Activated effector memory CD4-positive, alpha-beta T cell treated with anti-CD3 and anti-CD28 coated beads, Interleukin-2, amount 50 U/mL, for 16 hours (primary cell): ENCODE data around the gene FGF5.
A peak's percentile ranks its signal among the peaks of the same experiment; 100 is the strongest.
"Not testable (repeated sequence)": the region's sequence is repeated elsewhere in the genome, so short reads cannot be mapped to it uniquely, and the experiment has no call there.

Experiments used
- DNase-seq: peaks from one replicate; pipeline ENCODE4 v3.0.0-alpha.2; 2020

FGF5 gene, protein sequence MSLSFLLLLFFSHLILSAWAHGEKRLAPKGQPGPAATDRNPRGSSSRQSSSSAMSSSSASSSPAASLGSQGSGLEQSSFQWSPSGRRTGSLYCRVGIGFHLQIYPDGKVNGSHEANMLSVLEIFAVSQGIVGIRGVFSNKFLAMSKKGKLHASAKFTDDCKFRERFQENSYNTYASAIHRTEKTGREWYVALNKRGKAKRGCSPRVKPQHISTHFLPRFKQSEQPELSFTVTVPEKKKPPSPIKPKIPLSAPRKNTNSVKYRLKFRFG

DNA sequence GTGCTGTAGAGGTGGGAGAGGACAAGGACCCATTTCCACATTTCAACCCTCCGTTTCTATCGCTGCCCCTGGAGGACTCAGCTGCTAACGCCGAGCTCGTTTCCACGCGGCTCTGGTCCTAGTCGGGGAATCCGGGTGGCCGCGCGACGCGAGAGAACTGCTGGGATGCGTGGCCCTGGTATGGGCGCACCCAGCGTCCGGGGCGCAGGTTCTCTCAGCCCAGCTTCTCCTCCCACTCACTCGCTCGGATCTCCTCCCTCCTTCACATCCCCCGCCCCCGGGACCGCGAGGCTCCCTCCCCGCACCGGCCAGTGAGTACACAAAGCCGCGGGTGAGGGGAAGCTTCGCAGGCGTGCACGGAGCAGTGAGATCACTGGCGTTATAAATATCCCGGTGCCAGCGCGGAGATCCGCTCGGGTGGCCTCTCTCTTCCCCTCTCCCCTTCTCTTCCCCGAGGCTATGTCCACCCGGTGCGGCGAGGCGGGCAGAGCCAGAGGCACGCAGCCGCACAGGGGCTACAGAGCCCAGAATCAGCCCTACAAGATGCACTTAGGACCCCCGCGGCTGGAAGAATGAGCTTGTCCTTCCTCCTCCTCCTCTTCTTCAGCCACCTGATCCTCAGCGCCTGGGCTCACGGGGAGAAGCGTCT lies at the start of gene FGF5:
TSS of gene FGF5 (plus strand) at position 412 of the 649 bp plus-strand sequence. CDS start at position 573, 161 bp downstream.
- peak; percentile 63 for DNase-seq

DNA sequence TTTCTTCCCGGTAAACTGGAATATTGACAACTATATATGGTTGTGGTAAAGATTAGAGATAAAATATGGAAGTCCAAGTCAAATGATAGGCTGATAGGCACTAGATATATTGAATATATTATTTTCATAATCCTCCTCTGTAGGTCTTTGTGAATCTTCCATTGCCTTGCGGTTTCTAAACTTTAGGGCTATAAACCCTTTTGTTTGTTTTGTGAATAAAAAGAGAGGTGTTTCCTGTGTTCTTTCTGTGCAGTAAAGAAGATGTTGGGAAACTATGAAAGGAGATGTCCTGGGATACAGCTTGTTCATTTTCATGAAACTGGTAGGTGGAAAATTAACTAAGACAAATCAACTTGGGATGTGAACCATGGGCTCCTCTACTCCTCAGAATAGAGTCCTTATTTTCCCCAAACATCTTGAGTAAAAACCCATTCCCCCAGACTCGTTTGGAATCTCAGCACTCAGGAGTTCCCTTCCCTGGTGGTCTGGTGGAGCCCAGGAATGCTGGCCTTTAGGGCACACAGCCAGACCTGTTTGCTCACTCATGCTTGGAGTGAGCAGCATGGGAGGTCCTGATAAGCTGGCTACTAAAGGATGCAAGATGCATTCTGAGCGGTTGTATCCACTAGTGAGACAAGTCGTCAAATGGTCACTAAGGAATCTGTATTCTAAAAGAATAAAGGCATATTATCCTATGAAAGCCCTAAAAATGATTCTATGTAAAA lies 47.0 kb upstream of the FGF5 start:
- DNase-seq = no peak

DNA sequence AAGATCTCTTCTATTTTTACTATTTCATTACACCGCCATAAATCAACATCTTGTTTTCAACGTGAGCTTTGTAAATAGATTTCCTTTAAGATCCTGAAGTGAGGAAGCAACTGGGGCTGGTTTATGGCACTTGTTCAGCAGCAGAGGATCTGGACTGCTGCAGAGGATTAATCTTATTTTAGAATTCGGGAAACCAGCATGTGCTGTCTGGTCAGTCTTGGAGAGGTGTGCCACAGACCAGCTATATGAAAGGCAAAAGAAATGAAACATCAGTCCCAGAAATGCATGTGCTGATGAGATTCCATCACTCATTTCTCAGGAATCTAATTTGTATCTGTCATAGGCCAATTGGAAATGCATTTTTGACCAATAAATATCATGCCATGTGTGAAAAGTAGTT lies 45.8 kb upstream of the FGF5 start:
- DNase-seq = no peak

DNA sequence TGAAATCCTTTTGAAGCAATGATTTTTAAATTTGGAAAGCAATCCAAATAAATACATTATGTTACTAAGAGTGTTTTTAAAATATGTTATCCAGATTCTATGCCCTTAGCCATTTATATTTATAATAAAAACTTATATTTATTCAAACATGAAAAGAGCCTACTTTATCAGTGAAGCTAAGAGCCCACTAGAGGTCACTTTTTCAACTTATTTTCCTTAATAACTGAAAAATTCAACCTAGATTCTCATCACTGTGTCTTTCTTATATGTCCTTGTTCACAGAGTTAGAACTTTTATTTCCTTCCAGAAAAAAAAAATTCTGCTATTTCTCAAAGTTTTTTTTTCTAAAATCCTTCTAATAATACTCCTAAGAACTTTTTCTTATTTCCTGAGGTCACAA lies 45.3 kb upstream of the FGF5 start:
- DNase-seq = no peak

DNA sequence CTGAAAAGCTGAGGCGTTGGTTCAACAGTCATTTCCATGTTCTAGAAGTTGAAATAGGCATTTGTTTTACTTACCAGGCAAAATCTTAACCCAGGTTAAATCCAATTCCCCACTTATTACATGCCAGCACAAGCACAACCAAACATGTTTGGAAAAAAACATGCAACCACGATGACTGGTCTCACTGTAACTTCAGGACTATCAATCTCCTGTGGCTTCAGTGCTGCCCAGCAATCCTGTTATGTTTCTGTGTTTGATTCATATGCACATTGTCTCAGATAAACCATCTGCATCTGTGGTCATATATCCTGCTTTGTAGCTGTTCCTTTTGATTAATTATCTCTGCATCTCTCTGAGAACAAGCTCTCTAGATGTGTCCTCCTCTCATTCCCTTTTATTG lies 40.9 kb upstream of the FGF5 start:
- no peak for DNase-seq

DNA sequence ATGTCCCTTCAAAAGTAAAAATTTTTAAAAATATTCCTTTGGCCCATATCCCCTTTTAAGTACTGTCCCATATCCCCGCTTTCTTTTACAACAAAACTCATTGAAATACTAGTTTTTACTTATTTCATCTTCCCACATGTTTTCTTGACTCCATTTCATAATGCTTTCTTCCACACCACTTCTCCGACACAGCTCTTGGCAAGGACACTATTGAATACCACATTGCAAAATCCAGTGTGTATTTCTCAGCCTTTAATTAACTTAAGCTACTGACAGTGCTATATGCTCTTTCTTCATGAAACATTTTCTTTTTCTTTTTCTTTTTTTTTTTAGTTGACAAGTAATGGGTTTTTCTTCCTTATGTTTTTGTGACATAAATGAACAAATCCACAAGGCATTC lies 40.4 kb upstream of the FGF5 start:
- no peak for DNase-seq

DNA sequence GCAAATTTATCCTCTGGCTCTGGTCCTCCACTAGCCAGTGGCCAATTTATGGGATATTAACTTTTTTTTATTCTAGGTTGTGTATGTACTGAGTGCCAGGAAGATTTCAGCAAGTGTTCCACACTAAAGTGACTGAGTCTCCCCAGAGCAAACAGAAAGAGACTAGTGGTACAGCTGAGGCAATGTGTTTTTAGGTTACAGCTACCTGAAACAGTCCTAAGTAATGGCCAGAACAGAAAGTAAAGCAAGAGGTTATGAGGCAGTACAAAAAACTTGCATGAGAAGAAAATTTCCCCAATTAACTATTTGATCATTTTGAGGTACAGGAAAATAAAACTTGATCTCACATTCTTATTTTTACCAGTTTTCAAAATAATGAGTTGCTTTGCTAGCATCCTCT lies 38.0 kb upstream of the FGF5 start:
- no peak for DNase-seq

DNA sequence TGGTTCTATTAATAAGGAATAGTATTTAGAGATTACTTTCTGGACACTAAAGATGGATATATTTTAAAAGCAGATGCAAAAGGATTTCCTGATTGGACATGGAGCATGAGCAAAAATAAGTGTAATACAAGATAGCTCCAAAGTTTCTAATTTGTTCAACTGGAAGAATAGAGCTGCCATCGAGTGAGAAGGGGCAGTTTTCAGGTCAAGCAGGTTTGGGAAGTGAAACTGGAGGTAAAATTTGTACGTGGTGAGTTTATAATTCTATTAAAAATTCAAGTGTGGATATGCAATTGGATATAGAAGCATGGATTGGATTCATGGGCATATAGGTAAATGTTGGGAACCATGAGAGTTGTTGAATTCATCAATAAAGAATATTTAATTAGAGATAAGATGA lies 37.3 kb upstream of the FGF5 start:
- no peak for DNase-seq

DNA sequence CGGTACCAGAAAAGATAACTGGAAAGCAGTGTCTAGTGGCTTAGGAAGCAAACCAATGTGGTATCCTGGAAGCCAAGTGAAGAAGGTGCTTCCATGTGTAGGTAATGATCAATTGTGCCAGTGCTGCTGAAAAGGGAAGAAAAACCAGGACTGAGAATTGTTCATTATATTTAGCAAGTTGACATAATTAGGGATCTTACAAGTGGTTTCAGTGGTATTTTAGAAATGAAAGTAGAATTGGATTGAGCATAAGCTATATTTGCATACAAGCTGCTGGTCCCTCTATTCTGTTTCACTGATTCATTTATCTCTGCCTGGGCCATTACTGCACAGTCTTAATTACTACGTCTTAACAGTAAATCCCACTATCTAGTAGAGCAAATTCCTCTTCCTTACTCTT lies 36.9 kb upstream of the FGF5 start:
- no peak for DNase-seq

DNA sequence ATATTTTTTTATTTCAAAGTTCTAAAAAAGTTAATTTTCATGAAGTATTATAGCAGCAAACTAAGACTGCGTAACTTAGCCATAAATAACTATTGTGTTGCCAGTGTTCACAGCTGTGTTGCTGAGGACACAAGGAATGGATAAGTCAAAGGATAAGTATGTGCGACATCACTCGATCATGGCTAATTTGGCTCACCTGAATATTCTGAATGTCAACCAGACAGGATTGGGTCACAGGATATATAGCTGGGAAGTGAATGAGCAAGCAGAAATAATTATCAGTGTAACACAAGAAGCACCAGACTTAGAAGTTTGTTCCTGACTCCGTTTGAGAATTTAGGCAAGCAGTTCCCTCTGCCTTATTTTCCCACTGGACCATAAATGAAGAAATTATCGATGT lies 35.3 kb upstream of the FGF5 start:
- no peak for DNase-seq

DNA sequence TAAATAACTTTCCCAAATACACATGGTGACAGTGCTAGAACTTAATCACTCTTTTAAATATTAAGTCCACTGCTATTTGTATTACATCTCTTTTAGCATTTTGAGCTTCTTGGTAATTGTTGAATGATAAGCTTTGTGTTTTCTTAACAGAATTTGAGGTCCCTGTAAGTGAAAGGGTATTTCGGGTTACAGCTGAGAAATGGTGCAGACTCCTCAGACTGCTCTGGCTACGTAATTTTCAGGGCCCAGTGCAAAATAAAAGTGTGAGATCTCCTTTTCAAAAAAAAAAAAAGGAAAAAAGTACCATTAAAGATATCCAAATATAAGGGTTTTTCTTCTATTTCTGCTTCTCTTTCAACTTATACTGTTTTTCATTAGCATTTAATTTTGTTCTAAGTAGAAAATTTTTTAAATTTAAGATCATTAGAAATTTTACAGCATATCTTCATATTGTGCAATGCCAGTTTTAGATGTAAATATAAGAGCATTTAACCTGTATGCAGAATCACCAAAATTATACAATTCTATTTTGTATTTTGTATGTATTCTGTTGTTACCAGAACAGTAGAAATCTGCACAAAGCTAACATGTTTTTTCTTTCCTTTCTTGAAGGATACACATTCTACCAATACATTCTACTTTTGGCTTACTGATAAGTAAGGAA lies 33.6 kb upstream of the FGF5 start:
- DNase-seq = no peak

DNA sequence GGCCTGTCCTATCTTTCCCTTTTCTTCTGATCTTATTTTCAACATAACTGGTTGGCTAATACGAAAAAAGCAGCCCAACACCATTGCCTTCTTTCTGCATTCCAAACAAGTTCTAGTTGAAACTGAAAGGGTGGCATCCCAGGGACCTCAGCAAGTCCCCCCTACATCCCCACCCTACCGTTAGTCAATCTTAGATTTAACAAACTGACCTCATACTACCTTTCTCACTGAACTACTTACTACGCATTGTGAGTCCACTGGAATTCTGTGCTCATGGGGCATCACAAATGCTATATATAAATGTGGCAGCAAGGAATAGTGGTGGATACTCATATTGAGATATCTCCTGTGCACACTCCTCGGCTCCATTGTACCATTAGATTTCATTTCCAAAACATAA lies 33.1 kb upstream of the FGF5 start:
- DNase-seq = no peak

DNA sequence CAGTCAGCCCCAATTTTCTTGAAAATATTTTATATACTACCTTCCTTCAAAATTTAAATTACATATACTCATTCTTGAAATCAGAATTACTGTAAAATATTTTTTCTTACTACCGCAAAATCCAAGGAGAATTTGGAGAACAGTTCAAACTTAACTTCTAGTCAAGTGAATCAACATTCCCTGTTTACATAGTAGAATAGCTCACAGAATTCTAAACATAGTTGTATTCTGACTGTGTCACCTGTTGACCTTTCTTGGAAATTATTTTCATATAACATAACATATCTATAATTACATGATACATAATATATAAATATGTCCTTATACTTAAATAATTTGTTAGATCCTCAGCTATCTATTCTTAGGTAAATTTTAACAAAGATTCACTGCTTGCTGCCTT lies 31.0 kb upstream of the FGF5 start:
- no peak for DNase-seq

DNA sequence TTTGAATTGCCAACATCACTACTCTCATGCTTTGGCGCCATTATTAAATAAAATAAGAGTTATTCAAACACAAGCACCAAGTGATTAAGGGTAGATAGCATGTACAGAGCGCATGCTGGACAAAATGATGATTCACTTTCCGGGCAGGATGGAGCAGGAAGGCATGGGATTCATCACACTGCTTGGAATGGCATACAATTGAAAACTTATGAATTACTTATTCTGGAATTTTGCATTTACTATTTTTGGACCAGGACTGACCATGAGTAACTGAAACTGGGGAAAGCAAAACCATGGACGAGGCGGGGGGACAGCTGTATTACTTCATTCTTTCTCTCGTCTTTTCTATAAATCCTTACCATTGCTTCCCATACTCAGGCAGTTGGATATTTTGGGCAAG lies 28.5 kb upstream of the FGF5 start:
- DNase-seq = no peak

DNA sequence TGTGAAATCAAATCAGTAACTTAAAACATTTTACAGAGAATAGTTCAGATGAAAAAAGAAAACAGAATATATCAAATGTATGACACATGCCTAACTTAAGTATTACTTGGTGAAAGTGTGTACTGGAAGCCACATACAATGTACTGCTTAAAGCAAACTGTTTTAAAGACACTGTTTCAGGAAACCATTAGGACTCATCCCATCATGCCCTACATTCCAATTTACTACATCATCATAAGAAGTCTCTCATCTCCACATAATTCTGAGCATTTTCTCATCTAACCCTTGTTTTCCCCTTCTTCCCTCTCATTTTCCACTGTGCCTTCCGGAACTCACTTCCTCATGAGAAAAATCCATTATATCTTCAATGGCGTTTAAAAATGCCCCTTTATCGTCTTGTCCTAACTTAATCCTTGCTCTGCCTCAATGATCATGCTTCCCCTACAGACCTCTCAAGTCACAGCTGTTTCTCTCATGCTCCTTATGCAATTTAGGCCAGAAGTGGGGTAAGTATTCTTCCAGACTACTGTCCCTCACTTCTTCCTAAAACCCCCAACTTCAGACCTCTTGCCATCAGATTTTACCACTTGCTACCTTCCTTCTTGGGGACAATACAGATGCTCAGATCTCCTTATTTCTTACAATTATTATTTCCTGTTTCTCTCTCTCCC lies 26.8 kb upstream of the FGF5 start:
- no peak for DNase-seq

DNA sequence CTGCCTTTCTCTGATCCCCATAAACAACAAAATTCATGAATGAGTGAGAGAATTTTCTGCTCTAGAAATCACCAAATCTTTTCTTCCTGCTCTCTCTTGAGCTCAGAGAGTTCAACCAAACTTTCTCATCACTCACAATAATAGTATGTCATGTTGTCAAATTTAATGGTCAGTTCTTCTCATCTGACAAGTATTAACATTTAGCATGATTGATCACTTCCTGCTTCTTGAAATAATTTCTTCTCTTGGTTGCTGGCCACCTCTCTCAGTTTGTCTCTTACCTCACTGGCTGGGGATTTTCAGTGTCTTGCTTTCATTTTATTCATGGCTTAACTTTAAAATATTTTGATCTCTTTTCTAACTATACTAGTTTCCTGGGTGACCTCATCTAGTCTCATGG lies 25.5 kb upstream of the FGF5 start:
- no peak for DNase-seq

DNA sequence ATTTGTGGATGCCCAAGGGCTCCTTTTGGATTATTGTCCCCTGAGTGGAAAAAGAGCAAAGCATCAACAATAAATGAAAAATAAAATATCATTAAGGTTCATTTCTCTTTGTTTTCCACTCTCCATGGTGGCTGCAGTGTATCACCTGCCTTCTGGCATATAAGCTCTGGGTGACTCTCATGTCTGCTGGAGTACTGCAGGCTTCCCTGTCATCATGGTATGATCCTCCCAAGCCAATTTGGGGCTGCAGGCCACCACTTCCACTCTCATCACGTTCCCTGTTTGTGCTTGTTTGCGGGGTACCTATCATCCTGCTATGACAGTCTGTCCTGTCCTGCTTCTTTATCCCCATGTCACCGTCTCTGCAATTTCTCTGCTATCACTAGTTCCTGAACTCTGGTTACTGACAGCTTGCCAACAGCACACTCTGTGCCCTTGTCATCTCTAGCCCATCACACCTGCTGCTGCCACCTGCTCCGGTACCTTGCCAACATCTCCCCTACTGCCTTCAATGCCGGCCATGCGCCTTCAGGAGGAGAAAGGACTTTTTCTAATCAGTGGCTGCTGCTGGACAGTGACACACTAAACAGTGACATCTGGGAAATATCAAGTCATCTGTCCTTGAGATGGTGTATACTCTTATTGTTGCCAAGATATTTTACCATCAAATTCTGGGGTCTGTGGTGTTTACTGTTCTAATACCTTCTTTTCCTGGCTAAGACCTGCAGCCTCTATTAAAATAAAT lies 23.0 kb upstream of the FGF5 start:
- DNase-seq = no peak

DNA sequence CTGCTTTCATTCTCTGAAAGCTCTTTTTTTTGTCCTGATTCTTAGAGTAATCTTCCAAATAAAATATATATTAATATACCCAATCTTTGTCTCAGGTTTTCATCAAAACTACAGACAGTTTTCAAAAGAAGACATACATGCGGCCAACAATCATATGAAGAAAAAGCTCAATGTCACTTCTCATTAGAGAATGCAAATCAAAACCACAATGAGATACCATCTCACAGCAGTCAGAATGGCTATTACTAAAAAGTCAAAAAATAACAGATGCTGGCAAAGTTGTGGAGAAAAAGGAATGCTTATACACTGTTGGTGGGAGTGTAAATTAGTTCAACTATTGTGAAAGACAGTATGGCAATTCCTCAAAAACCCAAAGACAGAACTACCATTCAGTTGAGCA lies 19.0 kb upstream of the FGF5 start:
- not testable (repeated sequence) for DNase-seq

DNA sequence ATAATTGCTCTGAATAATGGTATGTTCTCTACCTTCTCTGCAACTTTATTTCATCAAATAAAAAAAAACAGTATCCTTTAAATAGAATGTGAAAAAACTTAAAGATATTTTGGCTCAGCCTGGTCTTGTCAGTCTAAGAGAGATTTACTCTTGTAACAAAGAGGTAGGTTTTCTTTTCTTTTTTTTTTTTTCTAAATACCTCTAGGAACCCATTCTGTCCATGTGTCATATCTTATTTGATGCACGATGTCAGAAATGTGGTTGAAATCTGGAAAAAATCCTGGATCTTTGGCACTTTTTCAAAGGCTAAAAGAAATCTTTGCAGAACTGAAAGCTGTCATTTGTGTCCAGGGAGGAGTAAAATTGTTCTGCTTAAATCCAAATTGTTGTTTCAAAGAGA lies 17.3 kb upstream of the FGF5 start:
- DNase-seq = no peak

DNA sequence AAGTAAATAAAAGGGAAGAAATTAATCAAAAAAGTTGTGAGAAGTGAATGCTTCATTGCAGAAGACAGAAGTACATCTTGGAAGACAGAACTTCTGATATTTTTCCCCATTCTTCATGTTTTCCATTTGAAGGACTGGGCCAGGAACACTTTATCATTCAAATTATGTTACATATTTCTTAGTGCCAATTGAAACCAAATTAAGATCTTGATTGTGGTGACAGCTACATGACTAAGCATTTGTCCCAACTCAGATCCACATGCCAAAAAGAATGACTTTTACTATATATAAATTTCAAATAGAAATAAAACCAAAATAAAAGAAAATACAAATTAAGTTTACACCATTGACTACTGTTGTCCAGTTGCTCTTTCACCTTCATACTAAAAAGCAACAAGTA lies 14.0 kb upstream of the FGF5 start:
- no peak for DNase-seq

DNA sequence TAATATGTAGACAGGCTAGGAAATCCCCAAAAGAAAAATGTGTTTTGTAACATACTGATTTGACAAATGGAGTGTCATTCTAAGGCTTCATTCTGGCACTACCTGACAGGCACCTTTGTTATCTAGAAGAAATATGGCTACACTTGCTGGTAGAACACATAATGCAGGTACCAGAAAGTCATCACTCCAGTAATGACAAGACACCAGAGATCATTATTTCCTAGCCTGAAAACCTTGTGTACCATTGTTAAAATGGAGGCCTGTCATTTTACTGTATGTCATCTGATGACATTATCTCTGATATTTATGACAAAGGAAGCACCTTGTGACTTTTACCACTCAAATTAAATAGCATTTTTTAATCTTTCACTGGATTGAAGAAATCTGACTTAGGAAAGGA lies 13.5 kb upstream of the FGF5 start:
- DNase-seq = no peak

DNA sequence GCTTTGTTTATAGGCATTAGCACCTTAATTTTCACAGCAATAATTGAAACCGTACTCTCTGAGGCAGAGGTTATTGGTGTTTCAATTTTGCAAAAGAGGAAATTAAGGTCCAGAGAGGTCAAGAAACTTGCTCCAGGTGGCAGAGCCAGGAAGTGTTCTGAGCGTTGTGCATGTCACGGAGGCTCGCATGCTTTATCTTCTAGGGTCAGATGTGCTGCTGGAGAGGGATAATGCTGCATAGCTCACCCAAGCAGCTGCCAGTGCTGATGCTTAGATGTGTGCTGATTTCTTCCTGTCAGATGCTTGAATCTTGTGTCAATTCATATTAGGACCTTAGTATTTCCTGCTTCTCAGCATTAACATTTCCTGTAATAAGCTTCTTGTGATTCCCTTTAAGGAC lies 13.0 kb upstream of the FGF5 start:
- no peak for DNase-seq

DNA sequence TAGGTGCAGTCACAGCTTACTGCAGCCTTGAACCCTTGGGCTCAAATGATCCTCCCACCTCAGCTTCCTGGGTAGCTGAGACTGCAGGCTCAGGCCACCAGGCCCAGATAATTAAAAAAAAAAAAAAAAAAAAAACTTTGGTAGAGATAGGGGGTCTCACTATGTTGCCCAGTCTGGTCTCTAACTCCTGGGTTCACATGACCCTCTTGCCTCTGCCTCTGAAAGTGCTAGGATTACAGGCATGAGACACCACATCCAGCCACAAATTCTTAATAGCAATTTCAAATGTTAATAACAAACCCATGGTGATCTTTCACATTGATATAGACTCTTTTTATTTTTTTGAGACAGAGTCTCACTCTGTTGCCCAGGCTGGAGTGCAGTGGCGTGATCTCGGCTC lies 12.3 kb upstream of the FGF5 start:
- DNase-seq = no peak
